ENCODE measurements around the gene ZBTB7B.
"Not testable (repeated sequence)": the region's sequence is repeated elsewhere in the genome, so short reads cannot be mapped to it uniquely, and the experiment has no call there.

Gene ZBTB7B

DNA sequence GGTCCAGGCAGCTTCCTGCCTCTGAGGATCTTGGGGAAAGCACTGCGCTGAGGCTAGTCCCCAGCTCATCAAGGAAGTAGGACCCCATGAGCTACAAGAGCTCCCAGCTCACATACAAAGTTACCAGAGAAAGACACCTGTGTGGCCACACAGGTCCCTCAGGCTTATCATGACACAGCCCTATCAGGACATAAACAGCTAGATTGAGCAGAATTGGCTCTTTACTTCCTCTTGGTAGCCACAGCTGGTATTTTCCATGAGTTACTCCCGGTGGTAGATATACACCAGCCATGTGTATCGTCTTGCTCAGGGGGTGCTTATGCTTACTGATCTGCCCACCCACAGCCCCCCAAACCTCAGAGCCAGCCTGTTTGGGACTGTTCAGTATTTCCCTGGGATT, 8.0 kb upstream of the ZBTB7B start:
- H3K4me3 ChIP-seq (ENCODE audit: control insufficient read depth, low read depth, low read length) = no peak overlapping the region
- no peak for DNase-seq (ENCODE audit: low read depth)
- TF ChIP-seq, protein P1, sequence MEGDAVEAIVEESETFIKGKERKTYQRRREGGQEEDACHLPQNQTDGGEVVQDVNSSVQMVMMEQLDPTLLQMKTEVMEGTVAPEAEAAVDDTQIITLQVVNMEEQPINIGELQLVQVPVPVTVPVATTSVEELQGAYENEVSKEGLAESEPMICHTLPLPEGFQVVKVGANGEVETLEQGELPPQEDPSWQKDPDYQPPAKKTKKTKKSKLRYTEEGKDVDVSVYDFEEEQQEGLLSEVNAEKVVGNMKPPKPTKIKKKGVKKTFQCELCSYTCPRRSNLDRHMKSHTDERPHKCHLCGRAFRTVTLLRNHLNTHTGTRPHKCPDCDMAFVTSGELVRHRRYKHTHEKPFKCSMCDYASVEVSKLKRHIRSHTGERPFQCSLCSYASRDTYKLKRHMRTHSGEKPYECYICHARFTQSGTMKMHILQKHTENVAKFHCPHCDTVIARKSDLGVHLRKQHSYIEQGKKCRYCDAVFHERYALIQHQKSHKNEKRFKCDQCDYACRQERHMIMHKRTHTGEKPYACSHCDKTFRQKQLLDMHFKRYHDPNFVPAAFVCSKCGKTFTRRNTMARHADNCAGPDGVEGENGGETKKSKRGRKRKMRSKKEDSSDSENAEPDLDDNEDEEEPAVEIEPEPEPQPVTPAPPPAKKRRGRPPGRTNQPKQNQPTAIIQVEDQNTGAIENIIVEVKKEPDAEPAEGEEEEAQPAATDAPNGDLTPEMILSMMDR (conservative IDR thresholded peaks at IDR 0.05; ENCODE audit: control insufficient read depth, insufficient read depth, low read depth, low read length) = no peak

GRCh38 chr1:154995301-154995983, 7.2 kb upstream of the ZBTB7B start:
- not testable (repeated sequence) for H3K4me3 ChIP-seq (ENCODE audit: control insufficient read depth, low read depth, low read length)
- TF ChIP-seq, protein P1 (conservative IDR thresholded peaks at IDR 0.05; ENCODE audit: control insufficient read depth, insufficient read depth, low read depth, low read length) = peak; percentile 46
- peak; percentile 86 for DNase-seq (ENCODE audit: low read depth)

- no peak overlapping the region for H3K4me3 ChIP-seq (ENCODE audit: control insufficient read depth, low read depth, low read length)
These were observed 5.5 kb upstream of the ZBTB7B start for GRCh38 chr1:154996966-154997701.

DNA sequence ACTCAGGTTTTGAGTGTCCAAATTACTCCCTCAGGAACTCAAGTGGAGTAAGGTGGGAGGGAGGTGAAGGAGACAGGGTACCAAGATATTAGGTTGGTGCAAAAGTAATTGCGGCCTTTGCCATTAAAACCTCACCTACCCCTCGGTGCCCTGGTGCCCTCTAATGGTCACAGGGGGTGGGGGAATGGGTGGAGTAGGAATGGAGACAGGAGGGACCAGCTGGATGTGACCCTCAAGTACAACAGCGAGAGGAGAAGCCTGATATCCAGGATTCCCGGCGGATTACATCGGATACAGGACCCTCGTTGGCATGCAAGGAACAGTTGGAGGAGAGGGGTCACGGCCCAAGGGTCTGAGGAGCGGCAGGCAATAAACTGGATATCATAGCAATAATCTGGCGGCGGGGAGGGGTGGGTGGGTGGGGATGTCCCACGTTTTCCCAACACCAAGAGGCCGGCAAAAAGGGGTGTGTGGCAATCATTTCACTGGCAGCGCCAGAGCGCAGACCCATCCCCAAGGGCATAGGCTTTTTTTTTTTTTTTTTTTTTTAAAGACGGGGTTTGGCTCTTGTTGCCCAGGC, 4.3 kb upstream of the ZBTB7B start:
- no peak overlapping the region for H3K4me3 ChIP-seq (ENCODE audit: control insufficient read depth, low read depth, low read length)
- TF ChIP-seq, protein P1 (conservative IDR thresholded peaks at IDR 0.05; ENCODE audit: control insufficient read depth, insufficient read depth, low read depth, low read length) = no peak

More at GRCh38 chr1:154996966-154997701, 5.5 kb upstream of the ZBTB7B start:
- TF ChIP-seq, protein P1 (conservative IDR thresholded peaks at IDR 0.05; ENCODE audit: control insufficient read depth, insufficient read depth, low read depth, low read length) = no peak
- no peak for DNase-seq (ENCODE audit: low read depth)

GRCh38 chr1:154998818-154999570, 3.6 kb upstream of the ZBTB7B start:
- H3K4me3 ChIP-seq (ENCODE audit: control insufficient read depth, low read depth, low read length) = peak overlapping the region; percentile 31
- TF ChIP-seq, protein P1 (conservative IDR thresholded peaks at IDR 0.05; ENCODE audit: control insufficient read depth, insufficient read depth, low read depth, low read length) = peak; percentile 93
- peak; percentile 76 for DNase-seq (ENCODE audit: low read depth)

More for the DNA sequence above, 4.3 kb upstream of the ZBTB7B start:
- DNase-seq (ENCODE audit: low read depth) = no peak

All from fibroblast of mammary gland (primary cell).